Neural progenitor cell (in vitro differentiated cells): Measurements from ENCODE around the gene DMRTC2. TPM values are rescaled to one million over a fixed set of nuclear protein-coding genes. Genes with fewer than 3 reads are reported as not detected.

Experiments used
- DNase-seq: peaks from one replicate; pipeline ENCODE4 v3.0.0-alpha.2; 2016; ENCODE audit warnings: low spot score
- H2AFZ ChIP-seq: fragments of 200-600 bp; sonication (generic); replicated peaks from 2 replicates; pipeline ENCODE4 v1.6.1; 2016; ENCODE audit warnings: antibody characterized with exemption
- H3F3A ChIP-seq: fragments of 200-600 bp; sonication (generic); 2 replicates; pipeline ENCODE4 v1.6.1; 2016; ENCODE audit warnings: antibody characterized with exemption, low read depth
- H3K27ac ChIP-seq: fragments of 200-600 bp; sonication (generic); 2 replicates; pipeline ENCODE4 v1.5.1; 2016; ENCODE audit warnings: mild to moderate bottlenecking
- H3K27me3 ChIP-seq: fragments of 200-600 bp; sonication (generic); 2 replicates; pipeline ENCODE4 v1.6.1; 2016; ENCODE audit warnings: mild to moderate bottlenecking, moderate library complexity
- H3K36me3 ChIP-seq: fragments of 200-600 bp; sonication (generic); 2 replicates; pipeline ENCODE4 v1.5.1; 2016
- H3K4me1 ChIP-seq: fragments of 200-600 bp; sonication (generic); 2 replicates; pipeline ENCODE4 v1.6.1; 2016; ENCODE audit warnings: mixed run types
- H3K4me2 ChIP-seq: fragments of 200-600 bp; sonication (generic); 2 replicates; pipeline ENCODE4 v1.6.1; 2016
- H3K4me3 ChIP-seq: fragments of 200-600 bp; sonication (generic); 2 replicates; pipeline ENCODE4 v1.5.1; 2016
- H3K79me2 ChIP-seq: fragments of 200-600 bp; sonication (generic); 2 replicates; pipeline ENCODE4 v1.6.1; 2016; ENCODE audit warnings: low read depth
- H3K9ac ChIP-seq: fragments of 200-600 bp; sonication (generic); 2 replicates; pipeline ENCODE4 v1.6.1; 2016
- H3K9me3 ChIP-seq: fragments of 200-600 bp; sonication (generic); 2 replicates; pipeline ENCODE4 v1.5.1; 2016; ENCODE audit warnings: low read depth
- H4K20me1 ChIP-seq: fragments of 200-600 bp; sonication (generic); 2 replicates; pipeline ENCODE4 v1.6.1; 2016; ENCODE audit warnings: low read depth
- H3K27ac Mint-ChIP-seq: 3 replicates; pipeline ENCODE4 v1.8.0; 2021; ENCODE audit warnings: mixed read lengths
- H3K27me3 Mint-ChIP-seq: 2 replicates; pipeline ENCODE4 v1.8.0; 2022; ENCODE audit warnings: low read depth, mild to moderate bottlenecking, inconsistent platforms, moderate library complexity, mixed read lengths; ENCODE audit not compliant: insufficient read depth
- H3K36me3 Mint-ChIP-seq: 3 replicates; pipeline ENCODE4 v1.8.0; 2021; ENCODE audit warnings: mixed read lengths
- H3K4me1 Mint-ChIP-seq: 3 replicates; pipeline ENCODE4 v1.8.0; 2021; ENCODE audit warnings: mixed read lengths
- H3K4me3 Mint-ChIP-seq: 3 replicates; pipeline ENCODE4 v1.8.0; 2021; ENCODE audit warnings: mild to moderate bottlenecking, moderate library complexity, mixed read lengths
- H3K9me3 Mint-ChIP-seq: 3 replicates; pipeline ENCODE4 v1.8.0; 2020; ENCODE audit warnings: mixed read lengths
- CTCF ChIP-seq: fragments of 200-600 bp; sonication (generic); IDR thresholded peaks from 2 replicates; pipeline ENCODE4 v1.5.1; 2017; ENCODE audit warnings: antibody characterized with exemption, mild to moderate bottlenecking
- EZH2 ChIP-seq: fragments of 200-600 bp; sonication (generic); IDR thresholded peaks from 2 replicates; pipeline ENCODE4 v1.6.1; 2017; ENCODE audit warnings: antibody characterized with exemption, mild to moderate bottlenecking, moderate library complexity
- EZH2phosphoT487 ChIP-seq: fragments of 200-600 bp; sonication (generic); IDR thresholded peaks from 2 replicates; pipeline ENCODE4 v1.6.1; 2017; ENCODE audit warnings: antibody characterized with exemption
- total RNA-seq: library from RNA; depleted of rRNA; stranded (reverse); fragments of >200 nt; gene quantifications from 2 replicates; pipeline ENCODE4 v1.2.3, GENCODE V29; 2015; ENCODE audit warnings: low replicate concordance

DMRTC2 gene
- total RNA-seq, 1 donor from 2014 or later, result not detected

GRCh38 chr19:41880329-41880708 is 35.5 kb downstream of the DMRTC2 start:
- Mint-ChIP-seq H3K27ac (no peak overlapping the region), H3K4me3 (peak overlapping the region; percentile 36), H3K36me3 (no peaks in the 10 kb centered on the region), H3K9me3 (no peaks in the 10 kb centered on the region), H3K27me3 (peaks cover 33% of the 10 kb centered on the region), H3K4me1 (peaks cover 18% of the 10 kb centered on the region)
- no peak for DNase-seq
- Histone ChIP-seq H3K9ac (no peak overlapping the region), H3K4me1 (peaks cover 6% of the 10 kb centered on the region), H3K27me3 (peaks cover 54% of the 10 kb centered on the region), H3K4me2 (no peak overlapping the region), H3K9me3 (no peaks in the 10 kb centered on the region), H3K27ac (no peak overlapping the region), H2AFZ (no peak overlapping the region), H3F3A (peaks cover 22% of the 10 kb centered on the region), H3K36me3 (no peaks in the 10 kb centered on the region), H4K20me1 (no peaks in the 10 kb centered on the region), H3K4me3 (no peak overlapping the region), H3K79me2 (peaks cover 9% of the 10 kb centered on the region)
- no peak for TF ChIP-seq EZH2phosphoT487
- TF ChIP-seq CTCF, result no peak
- no peak for TF ChIP-seq EZH2

- H3K4me1 Mint-ChIP-seq, result peaks cover 18% of the 10 kb centered on the region
- H3F3A ChIP-seq, result peaks cover 22% of the 10 kb centered on the region
- H3K27me3 ChIP-seq, result peaks cover 50% of the 10 kb centered on the region
- no peak within 1 kb of the TSS for H3K27ac ChIP-seq
- H4K20me1 ChIP-seq, result no peaks in the 10 kb centered on the region
- H3K9ac ChIP-seq, result peak within 1 kb of the TSS; percentile 40
- H3K79me2 ChIP-seq, result peaks cover 9% of the 10 kb centered on the region
- H3K9me3 ChIP-seq, result no peaks in the 10 kb centered on the region
- H3K36me3 ChIP-seq, result no peaks in the 10 kb centered on the region
- H3K4me3 ChIP-seq, result peak within 1 kb of the TSS; percentile 92
- no peaks in the 10 kb centered on the region for H3K9me3 Mint-ChIP-seq
- peak within 1 kb of the TSS; percentile 97 for H3K4me2 ChIP-seq
- TF ChIP-seq CTCF, result no peak
- no peak for TF ChIP-seq EZH2
- TF ChIP-seq EZH2phosphoT487, result no peak
- H3K36me3 Mint-ChIP-seq, result no peaks in the 10 kb centered on the region
- peaks cover 6% of the 10 kb centered on the region for H3K4me1 ChIP-seq
- H2AFZ ChIP-seq, result peak within 1 kb of the TSS; percentile 93
- H3K27ac Mint-ChIP-seq, result no peak within 1 kb of the TSS
- peak within 1 kb of the TSS; percentile 94 for H3K4me3 Mint-ChIP-seq
- DNase-seq, result peak; percentile 61
- peaks cover 31% of the 10 kb centered on the region for H3K27me3 Mint-ChIP-seq
Measured at GRCh38 chr19:41882568-41883462, 38.0 kb downstream of the DMRTC2 start, which contains the start of gene ARHGEF1. Gene ARHGEF1 (plus strand): TSS chr19:41883184. CDS start chr19:41888083, 4,899 bp downstream.

- H3K27ac ChIP-seq, result no peak overlapping the region
- no peaks in the 10 kb centered on the region for H4K20me1 ChIP-seq
- peak overlapping the region; percentile 92 for H3K4me3 ChIP-seq
- H3K27me3 ChIP-seq, result peaks cover 44% of the 10 kb centered on the region
- peak overlapping the region; percentile 94 for H3K4me3 Mint-ChIP-seq
- peaks cover 31% of the 10 kb centered on the region for H3K27me3 Mint-ChIP-seq
- H3K36me3 ChIP-seq, result no peaks in the 10 kb centered on the region
- no peaks in the 10 kb centered on the region for H3K9me3 Mint-ChIP-seq
- no peak overlapping the region for H3K9ac ChIP-seq
- peak overlapping the region; percentile 97 for H3K4me2 ChIP-seq
- H3K4me1 ChIP-seq, result peaks cover 6% of the 10 kb centered on the region
- TF ChIP-seq CTCF, result no peak
- no peak for TF ChIP-seq EZH2
- H3K79me2 ChIP-seq, result peaks cover 9% of the 10 kb centered on the region
- H3K27ac Mint-ChIP-seq, result no peak overlapping the region
- DNase-seq, result peak; percentile 19
- no peaks in the 10 kb centered on the region for H3K9me3 ChIP-seq
- peaks cover 18% of the 10 kb centered on the region for H3K4me1 Mint-ChIP-seq
- no peaks in the 10 kb centered on the region for H3K36me3 Mint-ChIP-seq
- H2AFZ ChIP-seq, result peak overlapping the region; percentile 93
- H3F3A ChIP-seq, result peaks cover 22% of the 10 kb centered on the region
Measured at GRCh38 chr19:41883463-41883820, 38.6 kb downstream of the DMRTC2 start.
